Suprapubic skin (tissue), 3 donors: ENCODE measurements around the gene MTG1.

ENCODE experiments used
- CTCF ChIP-seq, 2 donors: fragments of 200-600 bp in 1 of 2; fragments of 450-650 bp in 1 of 2; sonication (generic) in 1 of 2; IDR thresholded peaks; one replicate each; pipeline ENCODE4 v1.5.1; 2016 to 2019; ENCODE audit warnings: antibody characterized with exemption in 2 of 2, mild to moderate bottlenecking in 1 of 2, moderate library complexity in 1 of 2
- EP300 ChIP-seq: sonication (generic); formaldehyde crosslinking; IDR thresholded peaks from one replicate; pipeline ENCODE4 v1.6.1; 2017; ENCODE audit warnings: antibody characterized with exemption

GRCh38 chr10:133361773-133362441 is 32.0 kb upstream of the MTG1 start:
- TF ChIP-seq EP300 = no peak
- TF ChIP-seq CTCF (IDR thresholded peaks at IDR 0.05) = no peak
